SK-N-SH (cell line): ENCODE measurements around the gene TMEM161B. TPM values are rescaled to one million over a fixed set of nuclear protein-coding genes. Genes with fewer than 3 reads are reported as not detected.

Experiments used
- CTCF ChIA-PET: fragments of 300-600, 350-600 bp; formaldehyde crosslinking; extraction: SDS; loops from one replicate; lab custom pipeline; 2021; lab: Yijun Ruan, JAX
- POLR2A ChIA-PET: fragments of 350-600 bp; sonication (Branson Sonifier 250); formaldehyde crosslinking; extraction: SDS; loops from one replicate; lab custom pipeline; 2020; ENCODE audit warnings: antibody characterized with exemption, inconsistent platforms; lab: Yijun Ruan, JAX
- DNase-seq: peaks from one replicate; pipeline ENCODE4 v3.0.0; 2012
- H2AFZ ChIP-seq: fragments of 200-600 bp; sonication (generic); 2 replicates; pipeline ENCODE4 v1.8.1; 2016; ENCODE audit warnings: antibody characterized with exemption, mild to moderate bottlenecking, low read depth
- H3F3A ChIP-seq: fragments of 200-600 bp; sonication (generic); replicated peaks from 2 replicates; pipeline ENCODE3; 2016; ENCODE audit warnings: antibody characterized with exemption, mild to moderate bottlenecking; ENCODE audit not compliant: insufficient read depth
- H3K27ac ChIP-seq, 2 experiments: fragments of 200-500 bp in 1 of 2; fragments of 200-600 bp in 1 of 2; sonication (Bioruptor generic) in 1 of 2; sonication (generic), shearing (Covaris generic) in 1 of 2; 2 replicates each; pipeline versions ENCODE4 v1.5.1 to v1.6.1; 2014 to 2016; ENCODE audit warnings: low read depth in 2 of 2, inconsistent platforms in 1 of 2, low read length in 1 of 2, mild to moderate bottlenecking in 1 of 2, mixed read lengths in 1 of 2
- H3K27me3 ChIP-seq: fragments of 200-600 bp; sonication (generic), shearing (Covaris generic); 2 replicates; pipeline ENCODE4 v1.6.1; 2016; ENCODE audit warnings: mixed run types; ENCODE audit not compliant: insufficient read depth
- H3K36me3 ChIP-seq, 2 experiments: fragments of 200-500 bp in 1 of 2; fragments of 200-600 bp in 1 of 2; sonication (Bioruptor generic) in 1 of 2; sonication (generic) in 1 of 2; replicated peaks in 1 of 2; 2 replicates each; pipeline versions ENCODE3 to v1.5.1; 2014 to 2016; ENCODE audit warnings: low read length in 1 of 2, mild to moderate bottlenecking in 1 of 2; ENCODE audit not compliant: insufficient read depth in 2 of 2, control insufficient read depth in 1 of 2
- H3K4me1 ChIP-seq, 2 experiments: fragments of 200-500 bp in 1 of 2; fragments of 200-600 bp in 1 of 2; sonication (Bioruptor generic) in 1 of 2; sonication (generic), shearing (Covaris generic) in 1 of 2; 2 replicates each; pipeline versions ENCODE4 v1.5.1 to v1.6.1; 2014 to 2016; ENCODE audit warnings: low read depth in 1 of 2, low read length in 1 of 2, mixed run types in 1 of 2; ENCODE audit not compliant: insufficient read depth in 2 of 2, control insufficient read depth in 1 of 2
- H3K4me2 ChIP-seq: fragments of 200-600 bp; sonication (generic), shearing (Covaris generic); 2 replicates; pipeline ENCODE4 v1.6.1; 2017; ENCODE audit warnings: mixed run types
- H3K4me3 ChIP-seq, 2 experiments: fragments of 200-500 bp in 1 of 2; fragments of 200-600 bp in 1 of 2; sonication (Bioruptor generic) in 1 of 2; sonication (generic), shearing (Covaris generic) in 1 of 2; 2 replicates each; pipeline versions ENCODE4 v1.5.1 to v1.8.1; 2014 to 2016; ENCODE audit warnings: low read depth in 2 of 2, inconsistent platforms in 1 of 2, low read length in 1 of 2, mild to moderate bottlenecking in 1 of 2, mixed read lengths in 1 of 2, moderate library complexity in 1 of 2
- H3K79me2 ChIP-seq: fragments of 200-600 bp; sonication (generic); 2 replicates; pipeline ENCODE4 v1.8.1; 2017; ENCODE audit warnings: mild to moderate bottlenecking; ENCODE audit not compliant: insufficient read depth
- H3K9ac ChIP-seq: fragments of 200-600 bp; sonication (generic); 2 replicates; pipeline ENCODE4 v1.6.1; 2017; ENCODE audit warnings: mixed run types
- H3K9me2 ChIP-seq: fragments of 200-600 bp; sonication (generic); 2 replicates; pipeline ENCODE4 v1.6.1; 2017; ENCODE audit warnings: mixed run types
- H3K9me3 ChIP-seq: fragments of 200-600 bp; sonication (generic); 2 replicates; pipeline ENCODE4 v1.6.1; 2017; ENCODE audit warnings: mixed run types, mild to moderate bottlenecking, moderate library complexity
- H4K20me1 ChIP-seq: fragments of 200-600 bp; sonication (generic); 2 replicates; pipeline ENCODE4 v1.6.1; 2017; ENCODE audit warnings: mild to moderate bottlenecking, mixed run types; ENCODE audit not compliant: insufficient read depth
- CHD2 ChIP-seq: fragments of 150-350 bp; IDR thresholded peaks from 2 replicates; pipeline ENCODE4 v1.6.1; 2018; ENCODE audit warnings: low read length; ENCODE audit not compliant: partially characterized antibody
- CTCF ChIP-seq: fragments of 200-600 bp; sonication (generic); IDR thresholded peaks from 2 replicates; pipeline ENCODE4 v1.6.1; 2017; ENCODE audit warnings: antibody characterized with exemption, mild to moderate bottlenecking, moderate library complexity
- ELF1 ChIP-seq: IDR thresholded peaks from 2 replicates; pipeline ENCODE4 v1.4.0; 2012
- EP300 ChIP-seq, 2 experiments: IDR thresholded peaks; 2 replicates each; pipeline versions ENCODE4 v1.4.0 to v1.6.1; 2012; ENCODE audit warnings: borderline replicate concordance in 1 of 2, low read depth in 1 of 2, low read length in 1 of 2
- FOXJ3 ChIP-seq: sonication (generic); formaldehyde crosslinking; IDR thresholded peaks from 2 replicates; pipeline ENCODE4 v1.5.1; 2020; ENCODE audit warnings: mild to moderate bottlenecking, missing genetic modification reagents
- GABPA ChIP-seq: IDR thresholded peaks from 2 replicates; pipeline ENCODE4 v1.4.0; 2012; ENCODE audit warnings: low read depth, mild to moderate bottlenecking
- GATA2 ChIP-seq: sonication (generic); formaldehyde crosslinking; IDR thresholded peaks from 2 replicates; pipeline ENCODE4 v1.5.0; 2020; ENCODE audit warnings: mild to moderate bottlenecking, missing genetic modification reagents
- JUND ChIP-seq: IDR thresholded peaks from 2 replicates; pipeline ENCODE4 v1.4.0; 2012
- MAX ChIP-seq: IDR thresholded peaks from 2 replicates; pipeline ENCODE4 v1.4.0; 2012; ENCODE audit warnings: low read depth
- MEF2A ChIP-seq: IDR thresholded peaks from 2 replicates; pipeline ENCODE4 v1.4.0; 2012; ENCODE audit warnings: low read depth, borderline replicate concordance
- MXI1 ChIP-seq: IDR thresholded peaks from 2 replicates; pipeline ENCODE4 v1.6.1; 2012; ENCODE audit warnings: mild to moderate bottlenecking, low read depth, low read length, improper control_type of control experiment
- NRF1 ChIP-seq: IDR thresholded peaks from 2 replicates; pipeline ENCODE4 v1.6.1; 2012; ENCODE audit warnings: low read depth, mild to moderate bottlenecking, low read length
- POLR2AphosphoS5 ChIP-seq: IDR thresholded peaks from 2 replicates; pipeline ENCODE4 v1.6.1; 2012; ENCODE audit warnings: low read depth, low read length
- RXRA ChIP-seq: IDR thresholded peaks from 2 replicates; pipeline ENCODE4 v1.4.0; 2012; ENCODE audit warnings: low read depth, mild to moderate bottlenecking, borderline replicate concordance
- SIN3A ChIP-seq: IDR thresholded peaks from 2 replicates; pipeline ENCODE4 v1.6.1; 2012; ENCODE audit warnings: low read depth, mild to moderate bottlenecking, low read length, moderate library complexity, borderline replicate concordance
- TAF1 ChIP-seq: IDR thresholded peaks from 2 replicates; pipeline ENCODE4 v1.6.1; 2012; ENCODE audit warnings: low read depth, mild to moderate bottlenecking, low read length, moderate library complexity, borderline replicate concordance
- TCF12 ChIP-seq: IDR thresholded peaks from 2 replicates; pipeline ENCODE4 v1.4.0; 2012
- TEAD4 ChIP-seq: IDR thresholded peaks from 2 replicates; pipeline ENCODE4 v1.4.0; 2012; ENCODE audit warnings: mild to moderate bottlenecking, borderline replicate concordance; ENCODE audit not compliant: insufficient read depth
- USF1 ChIP-seq: IDR thresholded peaks from 2 replicates; pipeline ENCODE4 v1.4.0; 2012; ENCODE audit warnings: low read depth, borderline replicate concordance
- YY1 ChIP-seq: IDR thresholded peaks from 2 replicates; pipeline ENCODE4 v1.4.0; 2012; ENCODE audit warnings: low read depth, mild to moderate bottlenecking
- WGBS: methylation state at CpG from one replicate; pipeline ENCODE4 v1.1.6; 2017; ENCODE audit warnings: low lambda C conversion rate; 5-methylcytosine and 5-hydroxymethylcytosine counted together
- polyA plus RNA-seq, 3 experiments: library from polyadenylated mRNA; depleted of rRNA; stranded (reverse); fragments of >200 nt; gene quantifications; 2 replicates each; pipeline ENCODE4 v1.2.3, GENCODE V29; 2012

The TMEM161B gene
- polyA plus RNA-seq (2012; rRNA removed), result 8.0 and 13.5 TPM in 2 replicates
- polyA plus RNA-seq (2012; cell fraction: cytosol; rRNA removed), result 8.2 and 10.1 TPM in 2 replicates
- polyA plus RNA-seq (2012; cell fraction: nucleus; rRNA removed), result 13.0 and 35.1 TPM in 2 replicates

- Histone ChIP-seq H3F3A (no peaks in the 10 kb centered on the region), H4K20me1 (no peaks in the 10 kb centered on the region), H3K9me2 (no peaks in the 10 kb centered on the region), H3K9me3 (no peaks in the 10 kb centered on the region), H3K27me3 (no peaks in the 10 kb centered on the region), H3K27ac (peak within 1 kb of the TSS; percentile 47 to 64), H3K36me3 (peaks cover 17 to 18% of the 10 kb centered on the region in 2 experiments), H2AFZ (peak within 1 kb of the TSS; percentile 94), H3K4me2 (peak within 1 kb of the TSS; percentile 86), H3K4me1 (peaks cover 6 to 19% of the 10 kb centered on the region in 2 experiments; a peak in 3 of 4 replicates), H3K79me2 (peaks cover 67% of the 10 kb centered on the region), H3K4me3 (peak within 1 kb of the TSS; percentile 97 to 100), H3K9ac (peak within 1 kb of the TSS; percentile 73)
- WGBS, result 0% methylated on average over 25 of the region's 46 CpGs
- TF ChIP-seq EP300 (IDR thresholded peaks at IDR 0.05; ENCODE audit: borderline replicate concordance in 1 of 2, low read depth in 1 of 2, low read length in 1 of 2) (no peak), CHD2 (peak; percentile 79), TAF1 (0 out of 2 replicates have a peak, but pooled peaks have one; percentile 53), TEAD4 (no peak), YY1 (0 out of 2 replicates have a peak, but pooled peaks have one; percentile 25), RXRA (no peak), USF1 (no peak), MEF2A (no peak), MXI1 (peak; percentile 77), JUND (no peak), GABPA (peak; percentile 98), SIN3A (peak; percentile 60; the same call in 1 of the 2 replicates), NRF1 (peak; percentile 83), POLR2AphosphoS5 (peak; percentile 85), CTCF (no peak), GATA2 (CRISPR knock-in tag) (no peak), TCF12 (no peak), MAX (peak; percentile 81), FOXJ3 (0 out of 2 replicates have a peak, but pooled peaks have one; percentile 24), ELF1 (peak; percentile 91)
- ChIA-PET CTCF (no interaction called here), POLR2A (no interaction called here)
- peak; percentile 84 for DNase-seq
Observed at GRCh38 chr5:88268385-88269184, at the start of gene TMEM161B. Gene TMEM161B (minus strand): TSS chr5:88268845. CDS start chr5:88268723, 122 bp downstream.
